ENCODE data around the gene KDM4F.
"Not testable (repeated sequence)": the region's sequence is repeated elsewhere in the genome, so short reads cannot be mapped to it uniquely, and the experiment has no call there.

KDM4F gene

GRCh38 chr11:95049122-95049521, at the start of gene KDM4F:
Gene KDM4F (plus strand): TSS chr11:95049422.
- not testable (repeated sequence) for DNase-seq

DNA sequence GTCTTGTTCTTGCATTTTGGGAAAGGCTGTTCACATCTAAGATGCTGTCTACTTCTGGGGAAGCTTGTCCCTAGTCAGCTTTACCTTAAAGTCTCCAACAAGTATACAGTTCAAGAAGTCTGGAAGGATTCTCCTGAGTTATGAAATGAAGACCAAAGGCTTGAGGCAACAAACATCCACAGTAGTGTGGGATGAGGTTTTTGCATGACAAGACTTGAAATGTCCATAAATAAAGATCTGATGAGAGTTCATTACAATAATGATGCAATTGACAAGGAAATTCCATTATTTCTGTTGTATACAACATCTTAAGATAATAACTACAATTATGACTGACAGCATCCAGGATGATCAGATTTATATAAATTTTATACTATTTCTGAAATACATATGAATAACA, 45.5 kb upstream of the KDM4F start:
- DNase-seq = no peak

- DNase-seq = no peak
Observed at GRCh38 chr11:95005642-95006041, 43.6 kb upstream of the KDM4F start.

DNA sequence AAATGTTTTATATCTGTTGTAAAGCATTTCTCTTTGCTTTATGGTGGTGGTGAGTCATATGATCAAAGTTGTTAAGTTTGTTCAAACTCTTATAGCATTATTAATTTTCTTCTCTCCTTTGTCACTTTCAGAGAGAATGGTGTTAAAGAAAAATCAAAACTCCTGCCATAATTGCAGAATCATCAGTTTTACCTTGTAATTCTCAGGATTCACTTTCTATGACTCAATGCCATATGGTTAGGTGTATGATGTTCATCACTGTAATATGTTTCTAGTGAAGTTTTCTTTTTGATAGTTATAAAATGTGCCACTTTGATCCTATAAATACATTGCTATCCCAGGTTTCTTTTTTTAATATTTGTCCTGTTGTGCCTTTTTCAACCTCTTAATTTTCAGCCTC, 37.8 kb upstream of the KDM4F start:
- no peak for DNase-seq

DNA sequence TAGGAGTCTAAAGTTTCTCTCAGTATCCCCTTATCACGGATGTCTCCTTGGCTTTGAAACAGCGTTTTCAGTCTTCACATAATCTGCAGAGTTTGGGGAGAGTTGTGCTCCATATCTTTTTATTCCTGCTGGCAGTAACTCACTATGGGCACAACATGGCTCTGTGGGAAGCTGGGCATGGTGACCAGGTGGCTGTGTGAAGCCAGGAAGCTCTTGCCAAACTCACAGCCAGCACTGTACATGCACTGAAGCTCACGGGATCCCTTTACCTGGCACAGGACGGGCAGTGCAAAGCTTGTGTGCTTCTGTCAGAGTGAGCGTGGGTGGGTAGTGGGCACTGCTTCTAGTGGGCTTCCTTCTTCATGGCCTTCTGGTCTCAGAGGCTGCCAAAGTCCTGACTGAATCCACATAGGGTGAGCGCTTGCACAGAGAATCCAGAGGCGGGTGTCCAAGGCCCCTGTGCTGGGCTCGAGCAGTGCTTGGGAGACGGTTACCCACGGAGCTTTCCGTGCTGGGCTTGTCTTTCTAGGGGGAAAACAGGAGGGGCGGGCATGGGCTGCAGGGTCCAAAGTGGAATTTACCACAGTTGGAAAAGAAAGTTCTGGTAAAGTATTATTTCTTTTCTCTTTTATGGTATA, 34.9 kb upstream of the KDM4F start:
- DNase-seq = no peak

DNA sequence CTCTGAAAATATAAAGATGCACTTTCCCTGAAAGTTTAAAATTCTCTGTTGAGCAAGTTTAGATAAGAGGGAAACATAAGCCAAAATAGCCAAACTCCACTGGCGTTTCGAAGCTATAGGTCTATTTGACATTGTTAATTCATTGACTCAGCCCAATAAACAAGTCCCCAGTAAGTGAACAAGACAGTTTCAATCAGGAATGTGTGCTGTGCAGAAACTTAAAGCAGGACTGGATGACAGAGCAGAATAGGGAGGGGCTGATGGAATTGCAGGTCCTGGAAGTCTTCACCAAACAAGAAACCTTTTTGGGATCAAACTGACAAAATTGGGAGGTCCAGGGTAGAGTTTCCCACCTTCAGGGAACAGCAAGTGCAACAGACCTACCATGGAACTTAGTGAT, 33.1 kb upstream of the KDM4F start:
- DNase-seq = no peak

- DNase-seq = not testable (repeated sequence)
Observed at GRCh38 chr11:95021468-95021867, 27.8 kb upstream of the KDM4F start.

DNA sequence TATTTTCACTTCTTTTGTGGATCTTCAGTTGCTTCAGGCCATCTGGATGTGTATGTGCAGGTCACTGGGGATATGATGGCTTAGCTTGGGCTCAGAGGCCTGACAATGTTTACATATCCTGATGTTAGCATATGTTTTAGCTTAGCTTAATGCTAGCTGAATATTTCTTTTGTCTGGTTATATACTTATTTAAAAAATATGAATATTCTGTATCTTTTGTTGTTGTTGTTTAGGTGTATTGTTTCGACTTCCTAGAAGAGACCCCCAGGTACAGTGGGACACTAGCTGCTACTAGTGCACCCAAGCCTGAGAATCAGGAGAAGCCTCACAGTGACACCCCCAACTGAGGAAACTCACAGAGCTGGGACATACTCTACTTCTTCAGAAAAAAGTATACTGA, 24.3 kb upstream of the KDM4F start, which contains the start of gene KDM4E:
Gene KDM4E, plus strand, starts transcription at position 301 of the 400 bp plus-strand sequence. CDS start 300 bp downstream, outside the sequence.
- no peak for DNase-seq

DNA sequence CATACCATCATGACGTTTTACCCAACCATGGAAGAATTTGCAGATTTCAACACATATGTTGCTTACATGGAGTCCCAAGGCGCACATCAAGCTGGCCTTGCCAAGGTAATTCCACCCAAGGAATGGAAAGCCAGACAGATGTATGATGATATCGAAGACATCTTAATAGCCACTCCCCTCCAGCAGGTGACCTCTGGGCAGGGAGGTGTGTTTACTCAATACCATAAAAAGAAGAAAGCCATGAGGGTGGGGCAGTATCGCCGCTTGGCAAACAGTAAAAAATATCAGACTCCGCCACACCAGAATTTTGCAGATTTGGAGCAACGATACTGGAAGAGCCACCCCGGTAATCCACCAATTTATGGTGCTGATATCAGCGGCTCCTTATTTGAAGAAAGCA, 23.6 kb upstream of the KDM4F start:
- DNase-seq = not testable (repeated sequence)

DNA sequence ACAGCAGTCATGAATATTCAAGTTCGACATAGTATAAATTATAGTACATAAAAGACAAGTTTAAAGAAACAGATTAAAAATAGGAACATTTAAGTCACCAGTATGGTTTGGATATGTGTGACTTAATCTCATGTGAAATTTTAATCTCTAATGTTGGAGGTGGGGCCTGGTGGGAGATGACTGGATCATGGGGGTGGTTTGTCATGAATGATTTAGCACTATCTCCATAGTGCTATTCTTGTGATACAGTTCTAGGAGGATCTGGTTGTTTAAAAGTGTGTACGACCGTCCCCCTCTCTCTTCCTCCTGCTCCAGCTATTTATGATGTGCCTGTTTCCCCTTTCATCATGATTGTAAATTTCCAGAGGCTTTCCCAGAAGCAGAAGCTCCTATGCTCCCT, 20.9 kb upstream of the KDM4F start:
- DNase-seq = no peak

GRCh38 chr11:95033051-95033450, 16.2 kb upstream of the KDM4F start:
- DNase-seq = no peak

GRCh38 chr11:95035316-95035715, 13.9 kb upstream of the KDM4F start:
- no peak for DNase-seq

DNA sequence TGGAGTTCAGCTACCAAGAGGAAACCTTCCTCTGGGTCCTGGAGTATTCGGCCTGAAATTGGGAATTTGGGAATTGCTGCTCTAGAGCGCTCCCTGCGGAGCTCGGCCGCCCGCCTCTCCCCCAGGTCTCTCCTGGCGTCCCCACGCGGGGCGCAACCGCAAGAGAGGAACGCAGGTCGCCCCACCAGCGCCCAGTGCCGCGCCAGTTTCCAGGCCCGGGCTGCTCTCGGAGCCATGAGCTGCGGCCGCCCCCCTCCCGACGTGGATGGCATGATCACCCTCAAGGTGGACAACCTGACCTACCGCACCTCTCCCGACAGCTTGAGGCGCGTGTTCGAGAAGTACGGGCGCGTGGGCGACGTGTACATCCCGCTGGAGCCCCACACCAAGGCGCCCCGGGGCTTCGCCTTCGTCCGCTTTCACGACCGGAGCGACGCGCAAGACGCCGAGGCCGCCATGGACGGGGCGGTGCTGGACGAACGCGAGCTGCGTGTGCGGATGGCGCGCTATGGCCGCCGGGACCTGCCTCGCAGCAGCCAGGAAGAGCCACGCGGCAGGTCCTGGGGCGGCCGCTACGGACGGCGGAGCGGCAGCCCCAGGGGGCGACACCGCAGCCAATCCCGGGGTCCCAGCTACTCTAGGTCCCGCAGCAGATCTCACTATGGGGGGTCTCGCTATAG, 11.7 kb upstream of the KDM4F start:
- DNase-seq = not testable (repeated sequence)

GRCh38 chr11:95042239-95042638, 7.0 kb upstream of the KDM4F start:
- DNase-seq = no peak

DNA sequence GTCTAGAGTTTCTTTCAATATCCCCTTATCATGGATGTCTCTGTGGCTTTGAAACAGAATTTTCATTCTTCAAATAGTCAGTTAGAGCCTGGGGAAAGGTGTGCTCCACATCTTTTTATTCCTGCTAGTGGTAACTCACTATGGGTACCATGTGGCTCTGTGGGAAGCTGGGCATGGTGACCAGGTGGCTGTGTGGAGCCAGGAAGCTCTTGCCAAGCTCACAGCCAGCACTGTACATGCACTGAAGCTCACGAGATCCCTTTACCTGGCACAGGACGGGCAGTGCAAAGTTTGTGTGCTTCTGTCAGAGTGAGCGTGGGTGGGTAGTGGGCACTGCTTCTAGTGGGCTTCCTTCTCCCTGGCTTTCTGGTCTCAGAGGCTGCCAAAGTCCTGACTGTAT, 6.3 kb upstream of the KDM4F start:
- no peak for DNase-seq

DNA sequence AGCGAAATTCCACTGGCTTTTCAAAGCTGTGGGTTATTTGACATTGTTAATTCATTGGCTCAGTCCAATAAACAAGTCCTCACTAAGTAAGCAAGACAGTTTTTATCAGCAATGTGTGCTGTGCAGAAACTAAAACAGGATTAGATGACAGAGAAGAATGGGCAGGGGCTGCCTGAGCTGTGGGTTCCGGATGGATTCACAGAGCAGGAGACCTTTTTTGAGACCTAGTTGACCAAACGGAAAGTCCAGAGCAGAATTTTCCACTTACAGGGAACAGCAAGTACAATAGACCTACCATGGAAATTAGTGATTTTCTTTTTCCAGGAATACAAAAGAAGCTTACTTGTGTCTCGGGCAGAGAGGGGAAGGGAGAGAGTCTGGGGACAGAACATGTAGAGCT, 5.2 kb upstream of the KDM4F start:
- no peak for DNase-seq

DNA sequence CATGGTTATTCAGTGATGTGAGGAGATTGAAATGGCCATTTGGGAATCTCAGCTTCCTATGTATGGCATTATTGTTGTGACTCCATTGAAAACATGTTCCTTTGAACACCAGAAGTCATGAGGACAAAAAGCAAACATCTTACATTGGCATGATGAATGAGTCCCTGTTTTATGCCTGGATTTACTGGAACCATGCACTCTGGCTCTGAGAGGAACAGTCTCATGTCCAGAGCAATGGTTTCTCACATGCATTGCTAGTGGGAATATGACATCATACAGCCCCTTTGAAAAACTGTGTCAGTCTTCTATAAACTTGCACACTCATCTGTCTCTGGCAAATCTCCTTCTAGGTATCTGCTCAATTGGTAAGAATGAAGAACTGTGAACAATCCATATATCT, 3.4 kb upstream of the KDM4F start:
- no peak for DNase-seq

DNA sequence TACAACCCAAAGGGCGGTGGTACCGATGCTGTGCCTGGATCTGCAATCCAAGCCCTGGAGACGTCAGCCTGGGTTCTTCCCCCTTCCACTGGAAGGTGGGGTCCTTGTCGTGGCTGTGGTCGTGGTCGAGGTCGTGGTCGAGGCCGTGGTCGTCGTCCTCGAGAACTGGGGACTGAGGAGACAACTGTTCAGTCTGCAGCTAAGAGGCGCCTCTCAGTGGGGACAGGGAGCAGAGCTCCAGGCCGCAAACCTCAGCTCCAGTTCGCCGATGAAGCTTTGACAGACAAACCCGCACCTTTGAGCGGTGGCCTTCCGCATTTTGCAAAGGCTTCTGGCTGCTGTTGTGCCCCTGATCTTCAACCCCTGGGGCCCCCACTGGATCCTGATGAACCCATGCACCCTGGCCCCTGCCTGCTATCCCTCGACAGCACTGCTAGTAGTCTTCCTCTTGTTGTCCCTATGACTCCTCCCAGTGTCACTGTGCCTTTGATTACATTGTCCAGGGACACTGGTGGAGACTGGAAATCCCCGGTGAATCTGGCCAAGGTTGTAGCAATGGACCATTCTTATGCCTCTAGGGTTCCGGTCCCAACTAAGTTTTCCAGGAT, 1.5 kb downstream of the KDM4F start:
- no peak for DNase-seq

GRCh38 chr11:95054356-95054755, 5.1 kb downstream of the KDM4F start:
- no peak for DNase-seq

- DNase-seq = no peak
Observed at GRCh38 chr11:95055283-95055897, 6.2 kb downstream of the KDM4F start.

- DNase-seq = no peak
Observed at GRCh38 chr11:95057959-95058358, 8.7 kb downstream of the KDM4F start.

GRCh38 chr11:95058621-95059020, 9.4 kb downstream of the KDM4F start:
- DNase-seq = no peak

DNA sequence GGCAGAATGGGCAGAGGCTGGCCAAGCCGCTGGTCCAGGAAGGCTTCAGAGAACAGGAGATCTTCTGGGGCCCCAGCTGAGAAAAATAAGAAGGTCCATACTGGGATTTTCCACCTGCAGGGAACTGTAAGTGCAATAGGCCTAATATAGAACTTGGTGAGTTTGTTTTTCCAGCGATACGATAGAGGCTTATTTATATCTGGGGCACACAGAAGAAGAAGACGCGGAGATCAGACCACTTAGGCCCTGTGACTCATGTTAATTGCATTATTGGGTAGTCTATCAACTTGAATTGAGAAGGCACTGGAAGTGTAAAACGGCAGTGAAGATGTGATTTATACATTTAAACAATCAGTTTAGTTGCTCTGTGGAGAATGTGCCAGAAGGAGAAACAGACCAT, 9.8 kb downstream of the KDM4F start:
- DNase-seq = no peak

- DNase-seq = peak; percentile 4
Observed at GRCh38 chr11:95065336-95065735, 16.1 kb downstream of the KDM4F start.
